ENCODE measurements around the gene GLRA3. TPM values are rescaled to one million over a fixed set of nuclear protein-coding genes. Genes with fewer than 3 reads are reported as not detected.

Gene GLRA3
- total and polyA plus RNA-seq, 9 donors = not detected

- H3K27ac ChIP-seq = no peak overlapping the region
- no peaks in the 10 kb centered on the region for H3K27me3 ChIP-seq
- H3K4me3 ChIP-seq = no peak overlapping the region
- TF ChIP-seq POLR2A (IDR thresholded peaks at IDR 0.05) (no peak), EP300 (IDR thresholded peaks at IDR 0.05) (no peak), CTCF (IDR thresholded peaks at IDR 0.05) (no peak)
- H3K9me3 ChIP-seq = no peaks in the 10 kb centered on the region
- no peaks in the 10 kb centered on the region for H3K36me3 ChIP-seq
- no peak for DNase-seq
- WGBS, 3 donors = 54 to 69% (median 59%) methylated on average over 8 of the region's 8 CpGs
- intact Hi-C loops (cut with DNase I) = no loop called here
- no peaks in the 10 kb centered on the region for H3K4me1 ChIP-seq (ENCODE audit: insufficient read depth)
These were observed 114.4 kb downstream of the GLRA3 start for GRCh38 chr4:174714393-174715211.

- Histone ChIP-seq H3K9me3 (no peaks in the 10 kb centered on the region), H3K27me3 (no peaks in the 10 kb centered on the region), H3K4me3 (no peak overlapping the region), H3K36me3 (no peaks in the 10 kb centered on the region), H3K27ac (no peak overlapping the region), H3K4me1 (ENCODE audit: insufficient read depth) (no peaks in the 10 kb centered on the region)
- intact Hi-C loops (cut with DNase I) = no loop called here
- WGBS, 3 donors = 60 to 66% (median 66%) methylated on average over 2 of the region's 2 CpGs
- no peak for DNase-seq
- TF ChIP-seq EP300 (IDR thresholded peaks at IDR 0.05) (no peak), POLR2A (IDR thresholded peaks at IDR 0.05) (no peak), CTCF (IDR thresholded peaks at IDR 0.05) (no peak)
These were observed 115.2 kb downstream of the GLRA3 start for GRCh38 chr4:174713821-174714220.

- DNase-seq = no peak
- Histone ChIP-seq H3K4me1 (ENCODE audit: insufficient read depth) (no peaks in the 10 kb centered on the region), H3K4me3 (no peak overlapping the region), H3K27me3 (no peaks in the 10 kb centered on the region), H3K27ac (no peak overlapping the region), H3K36me3 (no peaks in the 10 kb centered on the region), H3K9me3 (no peaks in the 10 kb centered on the region)
- intact Hi-C loops (cut with DNase I) = no loop called here
- WGBS, 3 donors = 62 to 67% (median 62%) methylated on average over 2 of the region's 2 CpGs
- TF ChIP-seq CTCF (IDR thresholded peaks at IDR 0.05) (no peak), EP300 (IDR thresholded peaks at IDR 0.05) (no peak), POLR2A (IDR thresholded peaks at IDR 0.05) (no peak)
These were observed 115.9 kb downstream of the GLRA3 start for GRCh38 chr4:174713181-174713580.

GRCh38 chr4:174709526-174709925 is 119.5 kb downstream of the GLRA3 start:
- no peak for DNase-seq
- no peak overlapping the region for H3K4me3 ChIP-seq
- H3K9me3 ChIP-seq = no peaks in the 10 kb centered on the region
- intact Hi-C loops (cut with DNase I) = no loop called here
- no peak overlapping the region for H3K27ac ChIP-seq
- H3K36me3 ChIP-seq = no peaks in the 10 kb centered on the region
- no peaks in the 10 kb centered on the region for H3K27me3 ChIP-seq
- no peaks in the 10 kb centered on the region for H3K4me1 ChIP-seq (ENCODE audit: insufficient read depth)
- WGBS, 3 donors = 7 to 11% (median 10%) methylated on average over 3 of the region's 3 CpGs
- no peak for TF ChIP-seq EP300 (IDR thresholded peaks at IDR 0.05)
- TF ChIP-seq POLR2A (IDR thresholded peaks at IDR 0.05) = no peak
- no peak for TF ChIP-seq CTCF (IDR thresholded peaks at IDR 0.05)

Measured in ovary (tissue), 9 donors.